Tibial nerve (tissue), 4 donors: ENCODE measurements around the gene ALK. TPM values are rescaled to one million over a fixed set of nuclear protein-coding genes. Genes with fewer than 3 reads are reported as not detected.

Source experiments
- DNase-seq, 2 donors: peaks; one replicate each; pipeline ENCODE4 v3.0.0-alpha.2; 2019; ENCODE audit warnings: low spot score in 2 of 2
- H3K27ac ChIP-seq, 4 donors: fragments of 200-600 bp; sonication (generic) in 3 of 4; one replicate each; pipeline ENCODE4 v1.5.1; 2017 to 2019; ENCODE audit warnings: mild to moderate bottlenecking in 1 of 4
- H3K27me3 ChIP-seq, 2 donors: fragments of 200-600 bp; sonication (generic) in 1 of 2; one replicate each; pipeline versions ENCODE4 v1.5.1 to v1.6.0; 2017 to 2019
- H3K36me3 ChIP-seq, 3 donors: fragments of 200-600 bp; sonication (generic); one replicate each; pipeline ENCODE4 v1.5.1; 2018 to 2019
- H3K4me1 ChIP-seq, 4 donors: fragments of 200-600 bp; sonication (generic) in 3 of 4; one replicate each; pipeline ENCODE4 v1.5.1; 2017 to 2019
- H3K4me3 ChIP-seq, 4 donors: fragments of 200-600 bp; sonication (generic) in 3 of 4; one replicate each; pipeline ENCODE4 v1.5.1; 2017 to 2019; ENCODE audit warnings: mild to moderate bottlenecking in 1 of 4, moderate library complexity in 1 of 4
- H3K9me3 ChIP-seq, 4 donors: fragments of 200-600 bp; sonication (generic) in 3 of 4; one replicate each; pipeline ENCODE4 v1.5.1; 2017 to 2019
- EP300 ChIP-seq, 2 donors: sonication (generic); formaldehyde crosslinking; IDR thresholded peaks; one replicate each; pipeline ENCODE4 v1.6.1; 2017; ENCODE audit warnings: antibody characterized with exemption in 2 of 2, mild to moderate bottlenecking in 1 of 2
- POLR2A ChIP-seq, 2 donors: fragments of 450-650 bp; IDR thresholded peaks; one replicate each; pipeline ENCODE4 v1.6.1; 2017; ENCODE audit warnings: antibody characterized with exemption in 2 of 2, mild to moderate bottlenecking in 2 of 2, moderate library complexity in 2 of 2
- WGBS, 2 donors: methylation state at CpG; one replicate each; pipeline ENCODE4 v1.1.5; 2018; 5-methylcytosine and 5-hydroxymethylcytosine counted together
- total RNA-seq, 4 donors: library from RNA; depleted of rRNA; stranded (reverse); fragments of >200 nt; gene quantifications; one replicate each; pipeline ENCODE4 v1.1.0, GENCODE V29; 2016
- TF ChIP-seq, protein P1 (sequence below), 5 experiments: fragments of 200-600 bp in 3 of 5; fragments of 450-650 bp in 2 of 5; sonication (generic) in 3 of 5; IDR thresholded peaks; one replicate each; pipeline ENCODE4 v1.5.1; 2016 to 2019; ENCODE audit warnings: antibody characterized with exemption in 5 of 5, mild to moderate bottlenecking in 3 of 5, moderate library complexity in 2 of 5

Gene ALK
- total RNA-seq, 4 donors from 2014 or later, result 0.39 to 4.8 (median 0.66) TPM

DNA sequence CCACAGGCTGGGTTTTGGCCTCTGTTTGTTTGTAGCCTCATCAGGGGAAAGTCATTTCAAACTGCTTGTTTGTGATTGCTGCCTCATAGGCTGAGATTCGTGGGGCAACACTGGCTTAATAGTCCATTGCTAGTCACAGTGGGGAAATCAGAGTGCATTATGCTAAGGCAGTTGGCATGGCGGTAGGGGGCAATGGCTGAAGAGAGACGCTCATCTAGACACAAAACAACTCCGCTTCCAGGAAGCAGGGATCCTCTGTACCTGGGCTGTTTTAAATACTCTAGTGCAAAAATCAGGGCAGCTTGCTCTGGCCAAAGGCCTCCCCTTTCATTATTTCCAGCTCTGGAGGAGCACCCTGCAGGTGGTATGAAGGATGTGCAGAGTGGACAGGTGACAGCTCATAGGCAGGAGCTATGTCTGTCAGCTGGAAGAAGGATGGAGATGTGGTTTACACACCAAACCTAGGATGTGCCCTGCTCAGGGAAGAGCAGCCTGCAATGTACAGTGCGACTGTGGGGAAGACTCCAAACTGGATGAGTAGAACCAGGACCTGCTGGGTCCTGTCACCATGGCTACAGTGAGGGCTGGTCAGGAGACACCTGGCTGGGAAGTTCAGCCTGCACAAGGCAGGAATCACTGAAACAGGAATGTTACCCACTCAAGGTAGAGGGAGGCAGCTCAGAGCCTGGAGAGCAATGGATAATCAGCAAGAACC lies 571.9 kb downstream of the ALK start:
- H3K9me3 ChIP-seq, result no peaks in the 10 kb centered on the region
- H3K27ac ChIP-seq, result no peak overlapping the region
- WGBS, 2 donors, result 77 to 88% methylated on average over 5 of the region's 5 CpGs

DNA sequence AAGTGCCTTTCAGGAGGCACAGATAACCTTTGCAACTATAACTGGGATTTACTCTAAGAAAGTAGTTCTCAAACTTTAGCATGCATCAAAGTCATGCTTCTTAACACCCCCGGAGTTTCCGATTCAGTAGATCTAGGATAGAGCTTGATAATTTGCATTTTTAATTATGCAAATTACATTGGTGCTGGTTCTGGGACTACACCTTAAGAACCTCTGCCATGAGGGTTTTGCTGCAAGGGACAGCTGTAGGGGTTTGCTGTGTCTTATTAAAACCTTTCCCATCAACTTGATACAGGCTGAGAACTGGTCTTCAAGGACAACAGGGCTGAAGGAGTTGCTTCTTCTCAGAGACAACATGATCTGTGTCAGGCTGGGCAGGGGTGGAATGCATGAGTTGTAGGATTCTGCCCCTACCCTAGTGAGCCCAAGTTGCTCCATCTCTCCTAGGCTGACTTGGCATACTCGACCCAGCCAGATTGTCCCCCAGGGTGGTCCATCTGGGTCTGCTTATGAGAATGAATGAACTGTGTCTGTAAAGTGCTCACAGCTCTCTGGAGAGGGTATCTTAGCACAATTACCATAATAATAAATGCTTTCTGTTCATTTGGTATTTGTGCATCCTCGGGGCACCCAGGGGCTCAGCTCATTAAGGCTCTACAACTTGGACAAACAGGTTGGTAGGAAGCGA lies 573.5 kb downstream of the ALK start:
- H3K4me1 ChIP-seq, result no peaks in the 10 kb centered on the region
- no peak overlapping the region for H3K4me3 ChIP-seq
- 72 to 81% methylated on average over 5 of the region's 5 CpGs for WGBS, 2 donors
- no peaks in the 10 kb centered on the region for H3K36me3 ChIP-seq
- TF ChIP-seq, protein P1, sequence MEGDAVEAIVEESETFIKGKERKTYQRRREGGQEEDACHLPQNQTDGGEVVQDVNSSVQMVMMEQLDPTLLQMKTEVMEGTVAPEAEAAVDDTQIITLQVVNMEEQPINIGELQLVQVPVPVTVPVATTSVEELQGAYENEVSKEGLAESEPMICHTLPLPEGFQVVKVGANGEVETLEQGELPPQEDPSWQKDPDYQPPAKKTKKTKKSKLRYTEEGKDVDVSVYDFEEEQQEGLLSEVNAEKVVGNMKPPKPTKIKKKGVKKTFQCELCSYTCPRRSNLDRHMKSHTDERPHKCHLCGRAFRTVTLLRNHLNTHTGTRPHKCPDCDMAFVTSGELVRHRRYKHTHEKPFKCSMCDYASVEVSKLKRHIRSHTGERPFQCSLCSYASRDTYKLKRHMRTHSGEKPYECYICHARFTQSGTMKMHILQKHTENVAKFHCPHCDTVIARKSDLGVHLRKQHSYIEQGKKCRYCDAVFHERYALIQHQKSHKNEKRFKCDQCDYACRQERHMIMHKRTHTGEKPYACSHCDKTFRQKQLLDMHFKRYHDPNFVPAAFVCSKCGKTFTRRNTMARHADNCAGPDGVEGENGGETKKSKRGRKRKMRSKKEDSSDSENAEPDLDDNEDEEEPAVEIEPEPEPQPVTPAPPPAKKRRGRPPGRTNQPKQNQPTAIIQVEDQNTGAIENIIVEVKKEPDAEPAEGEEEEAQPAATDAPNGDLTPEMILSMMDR (IDR thresholded peaks at IDR 0.05), result no peak
- TF ChIP-seq POLR2A (IDR thresholded peaks at IDR 0.05) (no peak), EP300 (IDR thresholded peaks at IDR 0.05) (no peak)
- no peaks in the 10 kb centered on the region for H3K9me3 ChIP-seq
- no peak overlapping the region for H3K27ac ChIP-seq
- no peak for DNase-seq
- H3K27me3 ChIP-seq, result no peaks in the 10 kb centered on the region

More for the DNA sequence above, 571.9 kb downstream of the ALK start:
- Histone ChIP-seq H3K27me3 (no peaks in the 10 kb centered on the region), H3K4me1 (no peaks in the 10 kb centered on the region), H3K4me3 (no peak overlapping the region), H3K36me3 (no peaks in the 10 kb centered on the region)
- TF ChIP-seq POLR2A (IDR thresholded peaks at IDR 0.05) (no peak), EP300 (IDR thresholded peaks at IDR 0.05) (no peak)
- TF ChIP-seq, protein P1 (IDR thresholded peaks at IDR 0.05), result no peak
- DNase-seq, result no peak

DNA sequence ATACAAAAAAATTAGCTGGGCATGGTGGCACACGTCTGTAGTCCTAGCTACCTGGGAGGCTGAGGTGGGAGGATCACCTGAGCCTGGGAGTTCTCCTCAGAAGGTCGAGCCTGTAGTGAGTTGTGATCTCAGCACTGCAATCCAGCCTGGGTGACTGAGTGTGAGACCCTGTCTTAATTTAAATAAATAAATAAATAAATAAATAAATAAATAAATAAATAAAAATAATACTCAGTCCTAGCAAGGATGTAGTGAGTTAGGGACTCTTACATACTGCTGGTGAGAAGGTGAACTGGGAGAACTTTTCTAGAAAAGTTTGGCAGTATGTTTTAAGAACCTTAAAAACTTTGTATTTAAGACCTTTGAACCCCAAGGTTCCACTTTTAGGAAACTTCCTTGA lies 576.1 kb downstream of the ALK start:
- DNase-seq, result no peak
- Histone ChIP-seq H3K36me3 (no peaks in the 10 kb centered on the region), H3K9me3 (no peaks in the 10 kb centered on the region), H3K27ac (no peak overlapping the region), H3K4me3 (no peak overlapping the region), H3K27me3 (no peaks in the 10 kb centered on the region), H3K4me1 (no peaks in the 10 kb centered on the region)
- TF ChIP-seq POLR2A (IDR thresholded peaks at IDR 0.05), result no peak
- TF ChIP-seq, protein P1 (IDR thresholded peaks at IDR 0.05), result no peak
- no peak for TF ChIP-seq EP300 (IDR thresholded peaks at IDR 0.05)
- 84 to 85% methylated on average over 2 of the region's 2 CpGs for WGBS, 2 donors

DNA sequence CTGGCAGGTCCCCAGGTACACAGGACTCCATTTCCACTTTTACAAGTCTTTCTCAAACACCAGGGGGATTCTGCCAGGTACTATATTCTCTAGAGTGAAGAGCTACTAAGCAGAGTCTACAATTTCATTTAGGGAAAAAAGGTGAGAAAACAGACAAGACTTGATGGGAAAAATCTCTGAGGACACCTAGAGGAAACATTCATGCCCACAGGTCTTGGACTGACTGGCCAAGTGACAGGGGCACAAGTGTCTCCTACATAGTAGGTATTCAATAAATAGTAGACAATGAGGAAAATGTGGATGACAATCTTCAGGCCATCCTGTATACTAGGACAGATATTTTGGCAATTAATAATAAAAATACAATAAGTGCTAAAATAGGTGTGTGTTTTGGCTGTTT lies 577.6 kb downstream of the ALK start:
- DNase-seq, result no peak
- H3K27ac ChIP-seq, result no peak overlapping the region
- H3K4me1 ChIP-seq, result no peaks in the 10 kb centered on the region
- TF ChIP-seq POLR2A (IDR thresholded peaks at IDR 0.05) (no peak), EP300 (IDR thresholded peaks at IDR 0.05) (no peak)
- TF ChIP-seq, protein P1 (IDR thresholded peaks at IDR 0.05), result no peak
- no peak overlapping the region for H3K4me3 ChIP-seq
- H3K36me3 ChIP-seq, result no peaks in the 10 kb centered on the region
- H3K27me3 ChIP-seq, result no peaks in the 10 kb centered on the region
- no peaks in the 10 kb centered on the region for H3K9me3 ChIP-seq
